ENCODE results near the gene PPP1R3D. TPM values are rescaled to one million over a fixed set of nuclear protein-coding genes. Genes with fewer than 3 reads are reported as not detected.
"Not testable (repeated sequence)": the region's sequence is repeated elsewhere in the genome, so short reads cannot be mapped to it uniquely, and the experiment has no call there.

PPP1R3D gene
- total and polyA plus RNA-seq, 2 donors from 2014 or later, result 4.2 to 7.6 TPM

- intact Hi-C loops (cut with DNase I), result no loop called here
- FAIRE-seq (no peak), DNase-seq (peak in 1 of 5 donors; percentile 3)
- H3K4me3 ChIP-seq (ENCODE audit: low read length in 3 of 3), result no peak overlapping the region
- no peak overlapping the region for H3K27ac ChIP-seq (ENCODE audit: low read depth in 2 of 2, low read length in 2 of 2)
- TF ChIP-seq, protein P1, sequence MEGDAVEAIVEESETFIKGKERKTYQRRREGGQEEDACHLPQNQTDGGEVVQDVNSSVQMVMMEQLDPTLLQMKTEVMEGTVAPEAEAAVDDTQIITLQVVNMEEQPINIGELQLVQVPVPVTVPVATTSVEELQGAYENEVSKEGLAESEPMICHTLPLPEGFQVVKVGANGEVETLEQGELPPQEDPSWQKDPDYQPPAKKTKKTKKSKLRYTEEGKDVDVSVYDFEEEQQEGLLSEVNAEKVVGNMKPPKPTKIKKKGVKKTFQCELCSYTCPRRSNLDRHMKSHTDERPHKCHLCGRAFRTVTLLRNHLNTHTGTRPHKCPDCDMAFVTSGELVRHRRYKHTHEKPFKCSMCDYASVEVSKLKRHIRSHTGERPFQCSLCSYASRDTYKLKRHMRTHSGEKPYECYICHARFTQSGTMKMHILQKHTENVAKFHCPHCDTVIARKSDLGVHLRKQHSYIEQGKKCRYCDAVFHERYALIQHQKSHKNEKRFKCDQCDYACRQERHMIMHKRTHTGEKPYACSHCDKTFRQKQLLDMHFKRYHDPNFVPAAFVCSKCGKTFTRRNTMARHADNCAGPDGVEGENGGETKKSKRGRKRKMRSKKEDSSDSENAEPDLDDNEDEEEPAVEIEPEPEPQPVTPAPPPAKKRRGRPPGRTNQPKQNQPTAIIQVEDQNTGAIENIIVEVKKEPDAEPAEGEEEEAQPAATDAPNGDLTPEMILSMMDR (IDR thresholded peaks at IDR 0.05; ENCODE audit: borderline replicate concordance, extremely low read depth, insufficient read depth), result no peak
- no peak overlapping the region for H3K9ac ChIP-seq (ENCODE audit: low read length in 3 of 3)
- H3K36me3 ChIP-seq (ENCODE audit: control insufficient read depth in 2 of 3, insufficient read depth in 3 of 3, low read length in 3 of 3), result no peaks in the 10 kb centered on the region
- H3K27me3 ChIP-seq (ENCODE audit: control insufficient read depth, insufficient read depth, low read length), result no peaks in the 10 kb centered on the region
- no peaks in the 10 kb centered on the region for H3K4me1 ChIP-seq (ENCODE audit: control insufficient read depth in 2 of 3, insufficient read depth in 2 of 3, low read depth in 1 of 3, low read length in 3 of 3)
- H3K9me3 ChIP-seq (ENCODE audit: control insufficient read depth in 2 of 3, insufficient read depth in 1 of 3, low read length in 3 of 3), result no peaks in the 10 kb centered on the region
These were observed 37.6 kb downstream of the PPP1R3D start for GRCh38 chr20:59902470-59902869.

- Histone ChIP-seq H3K9me3 (ENCODE audit: control insufficient read depth in 2 of 3, insufficient read depth in 1 of 3, low read length in 3 of 3) (no peaks in the 10 kb centered on the region), H3K27ac (ENCODE audit: low read depth in 2 of 2, low read length in 2 of 2) (no peak overlapping the region), H3K36me3 (ENCODE audit: control insufficient read depth in 2 of 3, insufficient read depth in 3 of 3, low read length in 3 of 3) (no peaks in the 10 kb centered on the region), H3K27me3 (ENCODE audit: control insufficient read depth, insufficient read depth, low read length) (no peaks in the 10 kb centered on the region), H3K9ac (ENCODE audit: low read length in 3 of 3) (no peak overlapping the region), H3K4me3 (ENCODE audit: low read length in 3 of 3) (no peak overlapping the region), H3K4me1 (ENCODE audit: control insufficient read depth in 2 of 3, insufficient read depth in 2 of 3, low read depth in 1 of 3, low read length in 3 of 3) (no peaks in the 10 kb centered on the region)
- FAIRE-seq (peak; percentile 52), DNase-seq (no peak)
- intact Hi-C loops (cut with DNase I), result no loop called here
- TF ChIP-seq, protein P1 (IDR thresholded peaks at IDR 0.05; ENCODE audit: borderline replicate concordance, extremely low read depth, insufficient read depth), result no peak
These were observed 44.2 kb downstream of the PPP1R3D start for GRCh38 chr20:59895908-59896307.

- no peak for FAIRE-seq
- TF ChIP-seq, protein P1 (IDR thresholded peaks at IDR 0.05; ENCODE audit: borderline replicate concordance, extremely low read depth, insufficient read depth), result no peak
- intact Hi-C loops (cut with DNase I), result no loop called here
These were observed 48.5 kb downstream of the PPP1R3D start for GRCh38 chr20:59891581-59891980.

GRCh38 chr20:59890035-59890434 lies 50.1 kb downstream of the PPP1R3D start:
- FAIRE-seq; H3K27me3 ChIP-seq (ENCODE audit: control insufficient read depth, insufficient read depth, low read length); H3K9me3 ChIP-seq (ENCODE audit: control insufficient read depth in 2 of 3, insufficient read depth in 1 of 3, low read length in 3 of 3); H3K9ac ChIP-seq (ENCODE audit: low read length in 3 of 3); H3K36me3 ChIP-seq (ENCODE audit: control insufficient read depth in 2 of 3, insufficient read depth in 3 of 3, low read length in 3 of 3); H3K27ac ChIP-seq (ENCODE audit: low read depth in 2 of 2, low read length in 2 of 2); H3K4me3 ChIP-seq (ENCODE audit: low read length in 3 of 3); DNase-seq; H3K4me1 ChIP-seq (ENCODE audit: control insufficient read depth in 2 of 3, insufficient read depth in 2 of 3, low read depth in 1 of 3, low read length in 3 of 3); intact Hi-C loops (cut with DNase I): not testable (repeated sequence)

More at GRCh38 chr20:59891581-59891980, 48.5 kb downstream of the PPP1R3D start:
- DNase-seq, result no peak
- Histone ChIP-seq H3K9ac (ENCODE audit: low read length in 3 of 3) (no peak overlapping the region), H3K27me3 (ENCODE audit: control insufficient read depth, insufficient read depth, low read length) (no peaks in the 10 kb centered on the region), H3K9me3 (ENCODE audit: control insufficient read depth in 2 of 3, insufficient read depth in 1 of 3, low read length in 3 of 3) (no peaks in the 10 kb centered on the region), H3K4me3 (ENCODE audit: low read length in 3 of 3) (no peak overlapping the region), H3K27ac (ENCODE audit: low read depth in 2 of 2, low read length in 2 of 2) (no peak overlapping the region), H3K36me3 (ENCODE audit: control insufficient read depth in 2 of 3, insufficient read depth in 3 of 3, low read length in 3 of 3) (no peaks in the 10 kb centered on the region), H3K4me1 (ENCODE audit: control insufficient read depth in 2 of 3, insufficient read depth in 2 of 3, low read depth in 1 of 3, low read length in 3 of 3) (no peaks in the 10 kb centered on the region)
